Uterus (tissue), 4 donors: ENCODE measurements around the gene PSMB7. TPM values are rescaled to one million over a fixed set of nuclear protein-coding genes. Genes with fewer than 3 reads are reported as not detected.

Source experiments
- DNase-seq, 2 donors: peaks; one replicate each; pipeline ENCODE4 v3.0.0-alpha.2; 2019 to 2020
- H3K27ac ChIP-seq, 2 donors: fragments of 200-600 bp; sonication (generic); 1 replicate in 1 of 2; 2 replicates in 1 of 2; pipeline ENCODE4 v1.5.1; 2016 to 2018
- H3K27me3 ChIP-seq, 2 donors: fragments of 200-600 bp; sonication (generic); one replicate each; pipeline ENCODE4 v1.5.1; 2018 to 2019; ENCODE audit warnings: control low read depth in 1 of 2
- H3K36me3 ChIP-seq, 2 donors: fragments of 200-600 bp; sonication (generic); one replicate each; pipeline ENCODE4 v1.5.1; 2019; ENCODE audit warnings: control low read depth in 1 of 2
- H3K4me1 ChIP-seq, 2 donors: fragments of 200-600 bp; sonication (generic); one replicate each; pipeline ENCODE4 v1.5.1; 2018 to 2019; ENCODE audit warnings: control low read depth in 1 of 2
- H3K4me3 ChIP-seq, 2 donors: fragments of 200-600 bp; sonication (generic); 1 replicate in 1 of 2; 2 replicates in 1 of 2; pipeline ENCODE4 v1.5.1; 2018 to 2019; ENCODE audit warnings: mild to moderate bottlenecking in 1 of 2
- H3K9me3 ChIP-seq, 2 donors: fragments of 200-600 bp; sonication (generic); one replicate each; pipeline ENCODE4 v1.5.1; 2019; ENCODE audit warnings: control low read depth in 1 of 2
- CTCF ChIP-seq, 4 experiments: fragments of 200-600 bp in 2 of 4; fragments of 450-650 bp in 2 of 4; sonication (generic) in 2 of 4; IDR thresholded peaks; one replicate each; pipeline ENCODE4 v1.5.1; 2016 to 2019; ENCODE audit warnings: antibody characterized with exemption in 4 of 4, mild to moderate bottlenecking in 2 of 4, moderate library complexity in 1 of 4
- POLR2A ChIP-seq, 2 donors: fragments of 450-650 bp; IDR thresholded peaks; one replicate each; pipeline ENCODE4 v1.6.1; 2016; ENCODE audit warnings: antibody characterized with exemption in 2 of 2, mild to moderate bottlenecking in 1 of 2, moderate library complexity in 1 of 2
- intact Hi-C: fragments of 100-400 bp; cut with DNase I; formaldehyde crosslinking; loops from one replicate; pipeline ENCODE4 v1.15.1; 2023; ENCODE audit warnings: low total_unique reads
- total RNA-seq, 4 donors: library from RNA; depleted of rRNA in 3 of 4; stranded (reverse); fragments of >200 nt in 3 of 4; gene quantifications; one replicate each; pipeline versions ENCODE4 v1.1.0 to v1.2.4, GENCODE V29; 2014 to 2023
- donor health status: DM: yes; HTN: yes; CAD: no.

Gene PSMB7
- total RNA-seq, 4 donors from 2014 or later = 86.1 to 292 (median 94.7) TPM

- DNase-seq = no peak
- Histone ChIP-seq H3K4me3 (no peak overlapping the region), H3K36me3 (no peaks in the 10 kb centered on the region), H3K4me1 (no peaks in the 10 kb centered on the region), H3K27ac (no peak overlapping the region), H3K27me3 (no peaks in the 10 kb centered on the region), H3K9me3 (no peaks in the 10 kb centered on the region)
- no peak for TF ChIP-seq CTCF (IDR thresholded peaks at IDR 0.05)
- TF ChIP-seq POLR2A (IDR thresholded peaks at IDR 0.05) = no peak
- intact Hi-C loops = no loop called here
Measured at GRCh38 chr9:124354346-124355038, 60.8 kb downstream of the PSMB7 start.

GRCh38 chr9:124353811-124354274 is 61.4 kb downstream of the PSMB7 start:
- TF ChIP-seq CTCF (IDR thresholded peaks at IDR 0.05) (no peak), POLR2A (IDR thresholded peaks at IDR 0.05) (no peak)
- no peak for DNase-seq
- Histone ChIP-seq H3K4me1 (no peaks in the 10 kb centered on the region), H3K4me3 (no peak overlapping the region), H3K27ac (no peak overlapping the region), H3K9me3 (no peaks in the 10 kb centered on the region), H3K27me3 (no peaks in the 10 kb centered on the region), H3K36me3 (no peaks in the 10 kb centered on the region)
- intact Hi-C loops = no loop called here

GRCh38 chr9:124353166-124353768 is 62.0 kb downstream of the PSMB7 start:
- Histone ChIP-seq H3K4me3 (no peak overlapping the region), H3K4me1 (no peaks in the 10 kb centered on the region), H3K36me3 (no peaks in the 10 kb centered on the region), H3K9me3 (no peaks in the 10 kb centered on the region), H3K27me3 (no peaks in the 10 kb centered on the region), H3K27ac (no peak overlapping the region)
- DNase-seq = no peak
- TF ChIP-seq CTCF (IDR thresholded peaks at IDR 0.05) (no peak), POLR2A (IDR thresholded peaks at IDR 0.05) (no peak)
- intact Hi-C loops = no loop called here

- no peak overlapping the region for H3K4me3 ChIP-seq
- H3K27me3 ChIP-seq = no peaks in the 10 kb centered on the region
- DNase-seq = no peak
- TF ChIP-seq POLR2A (IDR thresholded peaks at IDR 0.05) (no peak), CTCF (IDR thresholded peaks at IDR 0.05) (no peak)
- no peaks in the 10 kb centered on the region for H3K9me3 ChIP-seq
- H3K36me3 ChIP-seq = no peaks in the 10 kb centered on the region
- H3K27ac ChIP-seq = no peak overlapping the region
- no peaks in the 10 kb centered on the region for H3K4me1 ChIP-seq
- intact Hi-C loops = no loop called here
Measured at GRCh38 chr9:124352616-124353015, 62.6 kb downstream of the PSMB7 start.

GRCh38 chr9:124351672-124352468 is 63.4 kb downstream of the PSMB7 start:
- no peaks in the 10 kb centered on the region for H3K4me1 ChIP-seq
- intact Hi-C loops = no loop called here
- H3K27me3 ChIP-seq = no peaks in the 10 kb centered on the region
- no peak overlapping the region for H3K27ac ChIP-seq
- no peak overlapping the region for H3K4me3 ChIP-seq
- no peaks in the 10 kb centered on the region for H3K9me3 ChIP-seq
- DNase-seq = no peak
- no peaks in the 10 kb centered on the region for H3K36me3 ChIP-seq
- TF ChIP-seq CTCF (IDR thresholded peaks at IDR 0.05) (no peak), POLR2A (IDR thresholded peaks at IDR 0.05) (no peak)
